ENCODE measurements around the gene CTBP2.
"Not testable (repeated sequence)": the region's sequence is repeated elsewhere in the genome, so short reads cannot be mapped to it uniquely, and the experiment has no call there.

Gene CTBP2

DNA sequence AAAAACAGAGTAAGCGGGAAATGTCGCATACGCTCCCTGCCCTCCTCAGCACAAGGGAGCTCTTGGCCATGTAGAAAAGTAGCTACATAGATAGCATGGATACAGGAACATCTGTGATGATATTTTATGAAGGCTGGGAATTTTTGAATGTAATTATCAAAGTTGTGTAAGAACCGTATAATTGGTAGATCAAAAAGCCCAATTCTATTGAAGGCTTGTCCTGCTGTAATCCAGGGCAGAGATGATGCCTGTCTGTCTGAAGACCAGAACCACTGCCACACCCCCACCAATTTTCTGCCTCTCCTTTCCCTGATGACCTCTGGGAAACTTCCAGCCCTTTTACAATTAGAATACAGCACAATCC lies 167.0 kb downstream of the CTBP2 start:
- H3K27me3 Mint-ChIP-seq (ENCODE audit: low read depth, poor library complexity): no peaks in the 10 kb centered on the region
- H3K4me3 Mint-ChIP-seq: no peak overlapping the region
- no peak for DNase-seq
- no peaks in the 10 kb centered on the region for H3K4me1 Mint-ChIP-seq
- no peaks in the 10 kb centered on the region for H3K9me3 Mint-ChIP-seq
- H3K27ac Mint-ChIP-seq: peak overlapping the region; percentile 58
- TF ChIP-seq, protein P1, sequence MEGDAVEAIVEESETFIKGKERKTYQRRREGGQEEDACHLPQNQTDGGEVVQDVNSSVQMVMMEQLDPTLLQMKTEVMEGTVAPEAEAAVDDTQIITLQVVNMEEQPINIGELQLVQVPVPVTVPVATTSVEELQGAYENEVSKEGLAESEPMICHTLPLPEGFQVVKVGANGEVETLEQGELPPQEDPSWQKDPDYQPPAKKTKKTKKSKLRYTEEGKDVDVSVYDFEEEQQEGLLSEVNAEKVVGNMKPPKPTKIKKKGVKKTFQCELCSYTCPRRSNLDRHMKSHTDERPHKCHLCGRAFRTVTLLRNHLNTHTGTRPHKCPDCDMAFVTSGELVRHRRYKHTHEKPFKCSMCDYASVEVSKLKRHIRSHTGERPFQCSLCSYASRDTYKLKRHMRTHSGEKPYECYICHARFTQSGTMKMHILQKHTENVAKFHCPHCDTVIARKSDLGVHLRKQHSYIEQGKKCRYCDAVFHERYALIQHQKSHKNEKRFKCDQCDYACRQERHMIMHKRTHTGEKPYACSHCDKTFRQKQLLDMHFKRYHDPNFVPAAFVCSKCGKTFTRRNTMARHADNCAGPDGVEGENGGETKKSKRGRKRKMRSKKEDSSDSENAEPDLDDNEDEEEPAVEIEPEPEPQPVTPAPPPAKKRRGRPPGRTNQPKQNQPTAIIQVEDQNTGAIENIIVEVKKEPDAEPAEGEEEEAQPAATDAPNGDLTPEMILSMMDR (IDR thresholded peaks at IDR 0.05): no peak
- H3K36me3 Mint-ChIP-seq (ENCODE audit: low read depth): peaks cover 84% of the 10 kb centered on the region

DNA sequence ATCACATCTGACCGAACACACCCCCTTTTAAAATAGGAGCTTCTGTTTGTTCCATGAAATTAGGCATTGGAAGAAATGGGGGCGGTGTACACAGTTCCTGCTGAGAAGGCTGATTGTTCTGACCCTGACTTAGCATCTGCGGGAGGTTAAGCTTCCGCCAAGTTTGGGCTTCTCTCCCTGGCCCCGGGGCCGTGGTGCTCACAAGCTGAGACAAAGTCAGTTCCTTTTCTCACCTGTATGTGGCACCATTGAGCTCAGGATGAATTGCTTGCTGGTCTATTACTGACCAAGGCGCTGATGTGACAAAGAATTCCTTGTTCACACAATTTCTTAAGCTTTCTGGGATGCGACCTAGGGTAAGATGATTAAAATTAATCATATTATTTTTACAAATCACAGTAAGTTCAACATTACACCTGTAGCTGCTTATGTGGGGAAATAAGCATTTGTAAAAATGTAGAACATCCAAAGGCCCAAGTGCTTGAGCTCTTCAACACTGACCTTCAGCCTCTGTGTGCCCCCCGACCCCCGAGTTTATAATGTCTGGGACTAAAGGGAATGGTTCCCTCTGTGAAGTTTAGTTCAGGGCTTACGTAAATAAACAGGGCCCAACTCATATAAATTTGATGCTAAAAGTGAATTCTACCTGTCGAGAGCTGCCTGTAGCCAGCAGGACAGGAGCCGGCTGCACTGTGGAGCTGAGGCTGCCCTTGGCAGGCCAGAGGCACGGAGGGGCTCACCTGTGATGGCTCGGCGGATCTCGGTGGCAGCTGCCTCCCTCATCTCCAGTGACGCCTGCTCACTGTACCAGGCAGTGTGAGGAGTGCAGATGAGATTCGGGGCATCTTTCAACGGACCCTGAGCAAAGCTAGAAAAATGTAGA lies 167.7 kb downstream of the CTBP2 start:
- peaks cover 88% of the 10 kb centered on the region for H3K36me3 Mint-ChIP-seq (ENCODE audit: low read depth)
- peaks cover under 1% of the 10 kb centered on the region for H3K4me1 Mint-ChIP-seq
- no peak overlapping the region for H3K4me3 Mint-ChIP-seq
- no peaks in the 10 kb centered on the region for H3K27me3 Mint-ChIP-seq (ENCODE audit: low read depth, poor library complexity)
- TF ChIP-seq, protein P1 (IDR thresholded peaks at IDR 0.05): peak; percentile 54
- no peaks in the 10 kb centered on the region for H3K9me3 Mint-ChIP-seq
- peak; percentile 51 for DNase-seq
- H3K27ac Mint-ChIP-seq: peak overlapping the region; percentile 58

DNA sequence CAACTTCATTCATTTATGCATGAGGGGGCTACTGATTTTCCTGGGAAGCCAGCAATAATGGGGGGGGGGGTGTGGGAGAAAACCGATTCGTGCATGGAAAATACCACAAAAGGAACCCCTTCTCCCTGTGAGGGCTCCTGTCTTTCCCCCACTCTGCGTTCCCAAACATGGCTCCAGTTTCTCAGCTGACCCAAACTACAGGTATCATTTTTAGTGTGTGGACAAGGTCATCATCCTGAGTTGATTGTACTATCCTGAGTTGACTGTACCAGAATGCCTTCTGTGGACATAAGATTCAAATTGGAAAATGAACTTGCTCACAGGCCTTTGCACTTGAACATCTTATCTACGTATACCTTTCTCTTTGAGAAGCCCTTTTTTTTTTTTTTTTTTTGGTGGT lies 168.5 kb downstream of the CTBP2 start:
- peaks cover 5% of the 10 kb centered on the region for H3K4me1 Mint-ChIP-seq
- H3K27me3 Mint-ChIP-seq (ENCODE audit: low read depth, poor library complexity): no peaks in the 10 kb centered on the region
- no peaks in the 10 kb centered on the region for H3K9me3 Mint-ChIP-seq
- no peak overlapping the region for H3K27ac Mint-ChIP-seq
- DNase-seq: no peak
- H3K4me3 Mint-ChIP-seq: no peak overlapping the region
- H3K36me3 Mint-ChIP-seq (ENCODE audit: low read depth): peaks cover 87% of the 10 kb centered on the region
- TF ChIP-seq, protein P1 (IDR thresholded peaks at IDR 0.05): no peak

DNA sequence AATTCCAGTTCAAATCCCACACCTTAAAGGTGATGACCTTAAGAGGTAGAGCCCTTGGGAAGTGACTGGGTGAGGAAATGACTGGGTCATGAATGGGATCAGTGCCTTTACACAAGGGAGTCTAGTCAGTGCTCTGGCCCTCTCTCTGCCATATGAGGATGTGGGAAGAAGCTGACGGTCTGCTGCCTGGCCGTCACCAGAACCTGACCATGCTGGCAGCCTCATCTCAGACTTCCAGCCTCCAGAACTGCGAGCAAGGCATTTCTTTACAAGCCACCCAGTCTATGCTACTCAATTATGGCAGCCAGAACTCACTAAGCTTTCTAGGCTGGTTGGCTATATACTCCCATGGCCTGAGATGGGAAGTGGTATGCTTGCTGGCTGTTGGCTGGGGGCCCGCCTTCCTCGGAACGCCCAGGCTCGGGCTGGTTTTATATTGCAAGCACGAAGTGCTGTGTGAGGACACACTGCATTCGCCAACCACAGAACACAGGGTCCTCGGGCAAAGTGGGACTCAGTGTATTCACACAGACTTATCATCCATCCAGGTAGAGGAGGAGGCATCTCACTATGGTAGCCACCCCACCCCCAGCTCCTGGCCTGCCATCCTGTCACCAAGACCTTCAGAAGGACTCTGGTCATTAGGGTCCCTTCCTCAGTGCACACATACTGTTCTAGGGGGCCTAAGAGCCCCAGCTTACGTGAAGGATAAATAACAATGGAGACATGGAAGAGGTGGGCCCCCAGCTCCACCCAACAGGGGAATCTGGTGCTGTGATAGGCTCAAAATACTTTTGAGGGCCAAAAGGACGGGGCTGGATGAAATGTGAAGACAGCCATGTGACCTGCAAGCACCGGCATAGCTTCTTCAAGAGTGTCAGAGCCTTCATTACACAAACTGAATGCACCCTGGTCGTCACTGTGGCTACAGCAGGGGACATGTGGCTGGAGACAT lies 169.4 kb downstream of the CTBP2 start:
- no peak overlapping the region for H3K4me3 Mint-ChIP-seq
- no peaks in the 10 kb centered on the region for H3K9me3 Mint-ChIP-seq
- peaks cover 88% of the 10 kb centered on the region for H3K36me3 Mint-ChIP-seq (ENCODE audit: low read depth)
- DNase-seq: no peak
- TF ChIP-seq, protein P1 (IDR thresholded peaks at IDR 0.05): no peak
- peak overlapping the region; percentile 64 for H3K27ac Mint-ChIP-seq
- peaks cover 5% of the 10 kb centered on the region for H3K4me1 Mint-ChIP-seq
- H3K27me3 Mint-ChIP-seq (ENCODE audit: low read depth, poor library complexity): no peaks in the 10 kb centered on the region

DNA sequence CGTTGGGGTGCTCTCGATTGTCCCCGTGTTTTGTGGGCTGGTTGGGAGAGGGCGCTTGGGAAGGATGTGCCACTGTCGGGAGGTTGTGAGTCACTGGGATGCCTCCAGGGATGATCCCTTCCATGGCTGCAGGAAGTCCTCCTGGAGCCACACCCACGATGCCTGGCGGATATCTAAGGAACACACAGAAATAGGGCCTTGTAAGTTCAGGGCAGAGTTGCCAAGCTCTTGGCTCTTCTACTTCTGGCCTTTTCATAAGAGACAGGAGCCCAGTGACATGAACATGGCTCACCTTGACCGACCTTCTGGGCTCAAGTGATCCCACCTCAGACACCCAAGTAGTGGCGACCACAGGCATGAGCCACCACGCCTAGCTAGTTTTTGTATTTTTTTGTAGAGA lies 170.8 kb downstream of the CTBP2 start:
- Mint-ChIP-seq H3K4me1 (peaks cover 5% of the 10 kb centered on the region), H3K4me3 (no peak overlapping the region), H3K9me3 (no peaks in the 10 kb centered on the region), H3K27ac (no peak overlapping the region), H3K27me3 (ENCODE audit: low read depth, poor library complexity) (no peaks in the 10 kb centered on the region), H3K36me3 (ENCODE audit: low read depth) (peaks cover 92% of the 10 kb centered on the region)
- no peak for DNase-seq
- TF ChIP-seq, protein P1 (IDR thresholded peaks at IDR 0.05): no peak

DNA sequence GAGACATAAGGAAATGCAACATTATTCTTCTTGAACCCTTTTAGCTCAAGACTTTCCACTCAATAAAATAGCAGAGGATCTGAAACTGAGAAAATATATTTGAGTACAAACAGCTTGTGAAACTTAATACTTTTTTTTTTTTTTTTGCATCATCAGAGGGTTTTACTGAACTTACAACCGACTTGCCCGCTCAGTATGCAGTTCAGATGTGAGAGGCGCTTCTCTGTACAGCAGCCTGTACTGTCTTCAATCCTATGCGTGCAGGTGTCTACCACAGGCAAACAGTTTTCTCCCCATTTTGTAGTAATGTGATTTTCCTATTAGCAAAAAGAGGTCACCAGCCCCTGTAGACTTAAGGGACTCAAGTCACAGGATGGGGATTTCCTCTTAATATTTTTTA lies 171.6 kb downstream of the CTBP2 start:
- not testable (repeated sequence) for H3K27ac Mint-ChIP-seq; H3K4me1 Mint-ChIP-seq; H3K27me3 Mint-ChIP-seq (ENCODE audit: low read depth, poor library complexity); DNase-seq; H3K9me3 Mint-ChIP-seq; H3K4me3 Mint-ChIP-seq
- peaks cover 92% of the 10 kb centered on the region for H3K36me3 Mint-ChIP-seq (ENCODE audit: low read depth)

Data from nephron progenitor cell (in vitro differentiated cells).